UCSD-AML1 (cell line): ENCODE data around the gene ATXN1.
A peak's percentile ranks its signal among the peaks of the same experiment; 100 is the strongest.
"Not testable (repeated sequence)": the region's sequence is repeated elsewhere in the genome, so short reads cannot be mapped to it uniquely, and the experiment has no call there.

Experiments
- DNase-seq: peaks from one replicate; lab custom pipeline; 2025; ENCODE audit not compliant: unreplicated experiment; lab: John Stamatoyannopoulos, UW

The ATXN1 gene

GRCh38 chr6:16760516-16761470, at the start of gene ATXN1:
Gene ATXN1, minus strand, starts transcription at chr6:16761460.
- peak; percentile 56 for DNase-seq

GRCh38 chr6:16810411-16810810, 49.2 kb upstream of the ATXN1 start:
- no peak for DNase-seq

GRCh38 chr6:16809753-16810358, 48.6 kb upstream of the ATXN1 start:
- DNase-seq, result no peak

GRCh38 chr6:16807956-16808355, 46.7 kb upstream of the ATXN1 start:
- no peak for DNase-seq

- DNase-seq, result no peak
Observed at GRCh38 chr6:16806363-16806762, 45.1 kb upstream of the ATXN1 start.

GRCh38 chr6:16805243-16805950, 44.1 kb upstream of the ATXN1 start:
- DNase-seq, result no peak

GRCh38 chr6:16804546-16805242, 43.4 kb upstream of the ATXN1 start:
- DNase-seq, result no peak

- no peak for DNase-seq
Observed at GRCh38 chr6:16803294-16804200, 42.3 kb upstream of the ATXN1 start.

GRCh38 chr6:16802071-16802470, 40.8 kb upstream of the ATXN1 start:
- no peak for DNase-seq

- DNase-seq, result no peak
Observed at GRCh38 chr6:16800942-16801341, 39.7 kb upstream of the ATXN1 start.

- DNase-seq, result no peak
Observed at GRCh38 chr6:16800341-16800740, 39.1 kb upstream of the ATXN1 start.

GRCh38 chr6:16799279-16800193, 38.3 kb upstream of the ATXN1 start:
- DNase-seq, result no peak

- DNase-seq, result no peak
Observed at GRCh38 chr6:16793828-16794412, 32.7 kb upstream of the ATXN1 start.

- no peak for DNase-seq
Observed at GRCh38 chr6:16789329-16790038, 28.2 kb upstream of the ATXN1 start.

GRCh38 chr6:16787128-16787682, 25.9 kb upstream of the ATXN1 start:
- no peak for DNase-seq

- no peak for DNase-seq
Observed at GRCh38 chr6:16785496-16785895, 24.2 kb upstream of the ATXN1 start.

- DNase-seq, result not testable (repeated sequence)
Observed at GRCh38 chr6:16784957-16785356, 23.7 kb upstream of the ATXN1 start.
